GM19035 (cell line): ENCODE results near the gene VPS13D.
"Not testable (repeated sequence)": the region's sequence is repeated elsewhere in the genome, so short reads cannot be mapped to it uniquely, and the experiment has no call there.

Experiments used
- ATAC-seq: cut with Tn5 transposase; IDR thresholded peaks from one replicate; pipeline ENCODE4 v1.9.1; 2021; ENCODE audit not compliant: unreplicated experiment

The VPS13D gene

DNA sequence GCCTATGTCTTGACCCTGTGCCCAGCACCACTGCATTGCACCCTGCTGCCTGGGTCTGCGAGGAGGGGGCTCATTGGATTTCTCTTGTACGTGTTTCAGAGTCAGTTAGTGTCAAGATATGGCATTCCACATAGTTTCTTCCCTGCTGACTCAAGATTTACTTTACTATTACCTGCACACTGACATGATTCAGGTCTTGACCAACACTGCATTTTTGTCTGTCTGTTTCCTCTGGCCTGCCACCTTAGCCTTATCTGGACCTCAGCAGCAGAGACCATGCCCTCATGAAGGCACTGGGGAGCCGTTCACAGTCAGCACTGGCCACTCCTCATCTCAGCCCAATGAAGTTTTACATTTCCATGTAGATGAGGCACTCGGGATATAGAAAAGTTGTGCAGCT, 232.8 kb downstream of the VPS13D start:
- no peak for ATAC-seq

DNA sequence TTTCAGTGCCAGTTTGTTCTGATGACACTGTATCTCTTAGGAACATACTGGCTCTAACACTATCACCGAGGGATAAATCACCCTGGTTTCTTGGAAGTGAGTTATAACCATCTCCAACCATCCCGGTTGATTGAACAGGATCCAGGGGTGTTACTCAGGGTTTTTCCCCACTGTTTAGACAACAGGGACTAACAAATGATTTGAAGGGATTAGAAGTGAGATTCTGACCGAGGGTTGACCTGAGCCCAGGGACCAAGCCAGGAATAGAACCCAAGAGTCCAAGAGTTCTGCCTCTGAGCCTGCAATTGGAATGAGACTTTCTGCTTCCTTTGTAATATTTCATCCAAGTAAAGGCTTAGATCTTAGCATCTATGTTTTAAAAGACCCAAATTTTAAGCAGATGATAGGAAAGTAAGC, 234.2 kb downstream of the VPS13D start:
- ATAC-seq = no peak

DNA sequence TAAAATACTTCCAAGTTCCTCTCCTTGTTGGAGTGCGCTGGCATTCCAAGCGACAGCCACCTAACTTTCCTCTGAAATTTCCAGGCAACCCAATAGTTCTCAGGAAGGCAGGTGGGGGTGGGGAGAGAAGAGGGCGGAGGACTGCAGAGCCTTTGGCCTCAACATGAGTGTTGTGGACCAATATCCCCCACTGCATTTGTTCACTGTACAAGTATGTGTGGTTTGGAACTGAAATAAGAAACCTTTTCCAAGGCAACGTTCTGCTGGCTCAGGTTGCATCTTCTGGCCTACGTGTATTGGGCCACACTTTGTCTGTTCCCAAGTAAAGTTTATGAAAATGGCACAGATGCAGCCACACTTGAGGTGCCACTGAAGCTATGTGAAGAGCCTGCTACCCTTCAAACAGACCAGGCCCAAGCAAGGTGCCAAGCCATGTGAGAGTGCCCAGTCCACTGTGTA, 234.8 kb downstream of the VPS13D start:
- ATAC-seq = no peak

DNA sequence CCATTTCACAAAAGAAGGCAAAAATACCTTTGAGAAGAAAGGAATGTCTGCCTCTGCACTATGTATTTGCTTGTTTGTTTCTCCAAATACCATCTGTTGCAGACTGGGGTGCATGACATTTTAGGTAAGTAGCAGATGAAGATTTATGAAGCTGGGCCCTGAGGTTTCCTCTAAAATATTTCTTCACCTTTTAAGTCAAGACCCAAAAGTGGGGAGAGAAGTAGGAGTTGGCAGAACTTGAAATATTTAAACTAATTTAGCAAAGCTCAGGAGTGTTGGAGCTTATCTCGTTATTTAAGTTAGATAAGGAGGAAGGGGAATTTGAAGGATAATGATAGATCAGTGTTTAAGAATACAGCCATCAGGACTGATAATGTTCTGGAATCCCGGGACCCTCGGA, 235.3 kb downstream of the VPS13D start:
- no peak for ATAC-seq

DNA sequence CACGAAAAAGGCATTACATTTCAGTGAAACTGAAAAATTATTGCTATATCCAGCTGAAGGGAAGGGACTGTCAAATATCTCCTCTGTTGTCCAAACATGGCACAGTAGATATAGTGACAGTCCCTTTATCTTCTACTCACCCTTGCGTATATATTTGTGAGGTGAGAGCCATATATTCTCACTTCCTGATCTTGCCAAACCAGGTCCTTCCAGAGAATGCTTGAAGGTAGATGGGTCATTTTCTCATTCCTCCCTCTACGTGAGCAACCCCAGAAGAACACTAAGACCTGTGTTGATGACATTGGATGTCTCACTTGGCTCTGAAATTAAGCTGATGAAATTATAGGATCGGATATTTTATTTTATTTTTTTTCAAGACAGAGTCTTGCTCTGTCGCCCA, 237.0 kb downstream of the VPS13D start:
- no peak for ATAC-seq

DNA sequence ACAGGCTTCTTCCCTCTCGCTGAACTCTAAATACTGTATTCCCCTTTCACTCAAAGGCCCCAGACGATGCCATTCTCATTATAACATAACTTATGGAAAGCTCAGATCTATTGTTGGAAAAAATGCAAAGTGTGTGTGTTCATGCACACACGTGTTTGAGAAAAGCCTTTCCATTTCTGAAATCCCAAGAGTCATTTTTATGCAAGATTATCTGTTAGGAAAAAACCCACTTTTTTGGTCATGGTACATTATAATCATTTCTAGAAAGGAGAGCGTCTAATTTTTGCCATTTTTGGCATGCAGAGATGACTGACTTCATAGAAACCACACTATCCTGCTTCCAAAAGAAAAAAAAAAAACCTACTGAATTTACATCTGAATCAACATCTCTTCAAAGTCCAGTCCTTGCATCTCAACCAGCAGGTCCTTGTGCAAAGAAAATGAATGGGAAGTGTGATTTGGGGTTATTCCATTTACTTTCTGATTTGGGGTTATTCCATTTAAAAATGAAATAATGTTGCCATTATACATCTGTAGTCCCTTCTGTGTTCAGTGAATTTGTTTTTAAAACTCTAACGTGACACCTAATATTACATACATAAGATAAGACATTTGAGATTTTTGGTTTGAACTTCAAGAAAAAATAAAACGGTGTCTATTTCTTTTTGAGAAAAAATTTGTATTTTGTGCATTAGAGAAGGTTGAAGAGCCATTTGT, 237.9 kb downstream of the VPS13D start:
- no peak for ATAC-seq

DNA sequence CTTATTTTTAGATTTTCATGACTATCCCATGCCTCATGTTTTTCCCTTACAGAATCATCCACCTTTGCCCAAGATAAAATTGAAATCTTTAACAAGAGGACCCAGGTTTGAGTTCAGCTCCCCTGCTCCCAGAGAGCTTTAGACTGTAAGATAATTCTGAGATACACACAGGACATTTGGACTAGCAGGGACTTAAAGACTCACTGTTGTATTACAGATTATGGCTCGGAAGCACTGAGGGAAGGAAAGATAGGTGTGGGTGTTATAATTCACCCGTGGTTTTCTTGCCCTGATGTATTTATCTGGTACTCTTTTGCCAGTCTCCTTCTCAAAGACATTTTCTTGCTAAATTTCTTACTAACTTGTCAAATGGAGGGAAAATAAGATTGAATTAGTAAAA, 238.5 kb downstream of the VPS13D start:
- no peak for ATAC-seq

DNA sequence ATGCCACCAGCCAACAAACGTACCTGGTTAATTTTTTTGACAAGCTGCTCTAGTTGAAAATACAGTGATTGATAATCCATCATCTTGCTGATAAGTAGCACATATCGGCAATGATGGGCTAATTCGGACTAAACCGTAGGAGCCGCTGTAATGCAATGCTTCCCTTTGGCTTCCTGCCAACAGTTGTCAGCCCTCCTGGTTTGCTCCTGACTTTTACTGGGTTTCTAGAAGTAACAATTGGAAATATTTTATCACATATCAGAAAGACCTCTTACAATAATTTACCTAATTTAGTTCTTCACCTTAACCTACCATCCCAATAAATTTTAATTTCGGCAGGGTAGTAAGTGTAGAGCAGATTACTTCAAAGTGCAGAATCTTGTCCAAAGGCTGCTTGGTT, 239.7 kb downstream of the VPS13D start:
- ATAC-seq = no peak

DNA sequence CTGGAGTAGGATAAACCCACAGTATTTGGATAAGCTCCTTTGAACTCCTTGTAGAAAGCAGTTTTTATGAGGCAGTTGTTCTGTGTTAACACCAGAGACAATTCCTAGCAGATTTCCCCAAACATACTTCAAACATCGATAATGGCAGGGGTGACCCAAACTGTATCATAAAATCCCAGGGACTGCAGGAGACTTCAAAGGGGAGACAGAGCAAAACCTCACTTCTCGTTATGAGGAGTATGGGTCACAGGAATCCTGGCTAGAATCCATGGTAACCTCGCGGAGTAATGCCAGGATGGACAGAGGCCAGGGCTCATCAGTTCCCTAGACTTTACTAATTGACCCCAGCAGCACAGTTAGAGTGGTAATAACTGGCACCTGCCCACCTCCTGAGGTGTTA, 240.2 kb downstream of the VPS13D start:
- ATAC-seq = no peak

DNA sequence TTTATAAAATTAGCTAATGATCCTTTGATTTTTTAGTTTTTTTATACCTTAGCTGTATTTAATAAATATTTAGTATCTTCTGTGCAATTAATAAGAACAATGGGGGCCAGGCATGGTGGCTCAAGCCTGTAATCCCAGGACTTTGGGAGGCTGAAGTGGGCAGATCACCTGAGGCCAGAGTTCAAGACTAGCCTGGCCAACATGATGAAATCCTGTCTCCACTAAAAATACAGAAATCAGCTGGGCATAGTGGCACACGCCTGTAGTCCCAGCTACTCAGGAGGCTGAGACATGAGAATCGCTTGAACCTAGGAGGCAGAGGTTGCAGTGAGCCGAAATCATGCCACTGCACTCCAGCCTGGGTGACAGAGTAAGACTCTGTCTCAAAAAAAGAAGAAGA, 241.1 kb downstream of the VPS13D start:
- not testable (repeated sequence) for ATAC-seq

DNA sequence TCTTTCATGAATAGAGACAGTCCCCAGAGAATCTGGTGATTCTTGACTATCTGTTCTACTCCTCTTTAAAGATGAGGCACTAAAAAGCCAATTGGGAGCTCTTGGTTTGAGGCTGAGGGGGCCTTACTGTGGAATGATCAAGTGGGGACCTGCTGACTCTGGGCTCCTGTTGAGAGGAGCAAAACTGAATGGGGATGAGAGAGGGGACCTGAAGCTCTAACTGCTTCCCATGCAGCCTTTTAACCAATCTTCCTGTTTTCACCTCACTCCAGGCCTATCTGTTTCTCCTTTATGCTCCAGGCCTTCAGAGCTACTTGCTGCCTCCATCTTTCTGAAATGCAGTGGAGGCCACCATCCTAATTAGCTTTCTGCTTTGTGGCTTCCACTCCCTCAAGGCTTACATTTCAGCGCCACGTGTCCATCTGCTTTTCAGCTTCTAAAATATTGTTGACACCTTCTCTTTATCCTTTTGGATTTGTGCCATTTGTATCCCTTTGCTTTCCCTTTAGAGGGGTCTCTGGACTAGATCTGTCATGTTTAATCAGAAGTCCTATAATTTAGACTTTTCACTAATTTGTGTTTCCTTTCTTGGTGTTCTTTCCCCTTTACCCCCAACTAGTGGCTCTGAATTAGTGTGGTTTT, 242.4 kb downstream of the VPS13D start:
- no peak for ATAC-seq

DNA sequence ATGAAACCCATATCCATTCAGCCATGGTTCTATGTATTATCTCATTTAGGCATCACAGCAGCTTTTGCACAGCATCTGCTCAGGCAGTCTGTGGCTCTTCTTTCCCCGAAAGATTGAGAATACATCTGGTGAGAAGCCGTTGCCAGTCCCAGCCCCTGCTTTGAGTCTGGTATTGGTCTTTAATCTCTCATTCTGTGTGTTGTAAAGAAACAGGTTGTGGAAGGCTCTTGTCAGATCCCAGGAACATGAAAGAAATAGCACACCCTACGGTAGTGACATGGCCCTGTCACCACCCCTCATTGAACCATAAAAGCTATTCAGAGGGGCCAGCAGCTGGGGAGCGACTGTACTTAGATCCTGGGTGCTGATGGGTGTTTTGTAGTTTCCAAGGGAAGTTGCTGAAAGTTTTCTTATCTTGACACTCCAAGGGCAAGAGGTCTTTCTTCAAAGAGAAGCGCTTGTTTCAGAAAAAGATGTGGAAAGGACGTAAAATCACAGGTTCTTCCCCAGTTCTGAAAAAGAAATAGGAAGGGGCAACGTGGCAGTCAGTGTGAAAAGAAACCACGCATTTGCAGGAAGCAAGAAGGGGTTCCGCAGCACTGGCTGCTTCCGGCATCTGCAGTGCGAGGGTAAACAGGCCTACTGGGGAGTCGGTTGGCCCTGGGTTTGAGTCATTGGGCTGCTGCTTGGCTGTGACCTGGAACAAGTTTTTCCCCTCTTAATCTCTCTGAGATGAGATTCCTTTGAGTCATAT, 243.1 kb downstream of the VPS13D start:
- ATAC-seq = no peak

DNA sequence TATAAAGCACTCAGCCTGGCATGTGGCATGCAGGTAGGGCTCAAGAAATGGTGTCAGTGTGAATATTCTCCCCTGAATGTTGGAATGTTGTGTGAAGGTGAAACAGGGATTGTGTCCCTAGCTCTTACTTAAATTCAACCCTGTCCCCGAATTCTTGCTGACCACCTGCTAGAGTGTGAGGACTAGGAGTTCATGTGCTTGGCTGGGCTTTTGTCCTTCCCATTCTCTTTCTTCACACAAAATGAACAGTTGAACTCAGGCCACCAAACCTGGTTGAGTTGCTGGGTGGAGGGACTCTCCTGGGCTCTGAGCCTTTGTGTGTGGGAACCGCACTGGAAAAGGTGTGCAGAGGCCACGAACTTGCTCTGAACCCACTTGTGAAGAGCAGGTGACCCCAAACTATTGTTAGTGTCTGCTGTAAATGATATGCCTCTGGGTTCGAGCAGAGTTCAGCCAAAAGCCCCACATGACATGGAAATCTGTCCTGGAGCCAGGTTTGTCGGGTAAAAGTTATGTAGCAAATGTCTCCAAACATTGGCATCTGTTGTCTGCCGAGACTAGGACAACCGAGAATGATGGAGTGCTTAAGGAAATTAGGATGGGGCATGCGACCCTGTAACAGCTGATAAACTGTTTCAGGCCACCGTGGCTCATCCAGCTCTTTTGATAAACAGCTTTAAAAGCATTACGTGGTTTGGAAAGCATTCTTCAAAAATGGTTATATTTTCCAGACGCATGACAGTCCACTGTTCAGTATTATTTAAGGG, 243.9 kb downstream of the VPS13D start:
- ATAC-seq = no peak

DNA sequence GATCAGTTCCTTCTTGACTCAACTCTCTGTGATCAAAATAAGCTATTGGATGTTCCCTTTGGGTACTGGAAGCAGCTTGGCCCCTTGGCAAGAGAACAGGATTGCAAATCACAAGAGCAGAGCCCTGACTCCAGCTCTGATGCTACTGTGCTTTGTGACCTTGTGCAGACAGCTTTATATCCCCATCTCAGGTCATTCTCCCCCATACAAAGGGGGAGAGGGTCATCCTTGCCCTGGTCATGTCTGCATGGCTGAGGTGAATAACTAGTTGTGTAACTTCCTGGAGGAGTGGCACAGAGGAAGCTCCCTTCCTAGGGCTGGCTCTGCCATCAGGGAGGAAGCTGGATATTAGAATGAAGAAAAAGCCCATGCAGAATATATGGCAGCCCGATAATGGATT, 245.3 kb downstream of the VPS13D start:
- ATAC-seq = no peak

DNA sequence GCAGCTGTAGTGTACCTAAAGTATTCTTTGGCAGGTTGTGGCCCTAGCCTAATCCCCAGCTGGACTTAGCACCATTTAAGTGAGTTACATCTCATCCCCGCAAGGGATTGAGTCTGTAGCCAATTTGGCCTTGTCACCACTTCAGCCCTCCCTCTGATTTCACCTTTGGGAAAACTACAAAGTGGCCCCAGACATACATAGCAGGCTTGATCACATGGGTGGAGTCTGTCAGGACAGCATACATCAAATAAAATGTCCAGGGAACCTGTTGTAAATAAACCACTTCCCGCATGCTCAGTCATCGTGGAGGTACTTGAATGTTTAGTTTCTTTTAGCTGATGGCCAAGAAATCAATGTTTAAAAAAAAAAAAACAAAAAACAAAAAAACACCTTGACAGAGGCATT, 245.7 kb downstream of the VPS13D start:
- no peak for ATAC-seq

DNA sequence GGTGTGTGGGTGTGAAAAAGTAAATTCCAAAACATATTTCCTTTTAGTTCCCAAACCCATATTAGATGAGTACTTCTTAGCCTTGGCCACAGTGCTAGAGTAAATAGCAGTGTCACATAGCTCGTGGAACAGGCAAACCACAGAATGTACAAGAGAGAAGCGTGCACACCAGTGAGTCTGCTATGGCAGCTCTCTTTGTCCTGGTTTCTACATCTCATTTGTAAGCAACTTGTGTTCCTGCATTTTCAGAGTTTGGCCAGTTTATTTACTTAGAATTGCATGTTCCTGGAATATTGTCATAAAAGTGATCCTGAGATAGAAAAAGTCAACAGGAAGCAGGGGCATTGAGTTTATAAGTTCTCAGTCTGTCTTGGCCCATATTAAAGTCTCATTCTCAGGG, 246.1 kb downstream of the VPS13D start:
- no peak for ATAC-seq

DNA sequence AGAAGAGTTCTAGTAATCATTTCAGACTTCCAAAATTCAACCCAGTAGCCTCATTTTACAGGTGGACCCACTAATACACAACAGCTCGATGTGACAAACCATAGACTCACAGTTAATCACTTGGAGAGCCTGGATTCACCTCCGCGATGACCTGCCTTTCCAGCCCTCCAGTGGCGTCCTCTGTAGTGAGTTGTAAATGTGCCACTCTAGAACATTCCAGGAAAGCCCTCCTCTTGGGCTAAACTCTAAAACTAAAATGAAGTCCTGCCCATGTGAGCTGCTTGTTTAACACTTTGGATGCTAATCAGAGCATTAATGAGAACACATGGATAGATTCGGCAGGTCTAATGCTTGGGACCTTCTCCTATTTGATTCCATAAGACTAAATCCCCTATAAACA, 247.5 kb downstream of the VPS13D start:
- ATAC-seq = no peak

DNA sequence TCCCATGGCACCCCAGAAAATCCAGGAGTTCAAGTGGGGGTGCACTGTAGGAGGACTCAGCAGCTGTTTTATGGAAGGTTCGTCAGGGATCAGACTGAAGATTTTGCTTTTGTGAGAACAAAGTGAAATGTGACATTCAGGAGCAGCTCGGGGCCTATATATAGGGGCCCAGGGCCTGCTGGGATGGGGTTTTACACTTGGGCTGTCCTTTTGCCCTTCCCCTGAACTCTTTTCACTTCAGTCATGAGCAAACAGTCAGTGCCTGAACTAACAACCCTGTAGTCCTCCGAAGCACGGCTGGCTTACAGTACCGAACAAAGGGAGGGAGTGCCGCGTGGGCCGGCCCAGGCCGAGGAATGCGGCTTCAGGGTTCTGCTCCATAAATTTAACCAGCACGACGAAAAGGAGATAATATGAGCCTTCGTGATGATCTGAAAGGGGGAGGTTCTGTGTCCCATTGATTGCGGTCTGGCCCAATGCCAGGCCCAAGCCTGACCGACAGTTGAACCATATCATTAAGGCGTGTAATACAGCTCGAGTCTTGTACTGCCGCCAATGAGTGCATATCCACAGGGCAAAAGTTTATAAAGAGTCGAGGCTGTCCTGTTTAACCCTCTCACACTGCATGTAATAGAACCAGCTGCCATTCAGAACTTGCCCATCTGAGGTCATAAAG, 248.2 kb downstream of the VPS13D start:
- ATAC-seq = no peak

DNA sequence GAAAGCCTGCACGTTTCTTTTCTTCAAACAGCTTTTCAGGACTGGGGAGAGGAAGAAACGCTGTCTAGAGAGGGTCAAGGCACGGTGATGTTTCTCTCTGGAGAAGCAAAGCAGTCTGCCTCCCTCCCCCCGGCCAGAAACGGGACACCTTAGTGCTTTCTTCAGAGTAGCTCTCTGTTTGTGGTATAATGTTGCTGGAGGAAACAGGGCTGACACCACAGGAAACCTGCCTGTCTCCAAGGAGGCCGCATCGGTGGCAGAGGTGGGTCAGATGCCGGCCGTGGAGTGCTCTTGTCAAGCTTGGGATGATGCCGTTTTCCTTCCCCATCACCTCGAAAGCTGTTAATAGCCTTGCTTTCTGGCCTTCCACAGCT, 248.8 kb downstream of the VPS13D start:
- ATAC-seq = no peak

DNA sequence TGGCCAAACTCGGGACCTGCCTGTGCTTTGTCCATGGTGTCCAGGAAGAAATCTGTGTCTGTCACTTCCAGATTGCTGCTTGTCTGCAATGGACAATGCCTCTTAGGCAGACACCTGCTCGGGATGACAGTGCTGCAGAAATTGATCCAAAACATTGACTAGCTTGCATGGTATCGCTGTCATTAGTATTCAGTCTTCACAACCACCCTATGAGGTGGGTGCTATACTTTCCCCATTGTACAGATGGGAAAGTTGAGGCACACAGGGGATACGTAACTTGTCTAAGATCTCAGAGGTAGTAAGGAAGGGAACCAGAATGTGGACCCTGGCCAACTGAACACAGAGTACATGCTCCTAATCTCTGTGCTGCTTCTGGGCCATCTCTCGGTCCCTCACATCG, 249.5 kb downstream of the VPS13D start:
- ATAC-seq = no peak

DNA sequence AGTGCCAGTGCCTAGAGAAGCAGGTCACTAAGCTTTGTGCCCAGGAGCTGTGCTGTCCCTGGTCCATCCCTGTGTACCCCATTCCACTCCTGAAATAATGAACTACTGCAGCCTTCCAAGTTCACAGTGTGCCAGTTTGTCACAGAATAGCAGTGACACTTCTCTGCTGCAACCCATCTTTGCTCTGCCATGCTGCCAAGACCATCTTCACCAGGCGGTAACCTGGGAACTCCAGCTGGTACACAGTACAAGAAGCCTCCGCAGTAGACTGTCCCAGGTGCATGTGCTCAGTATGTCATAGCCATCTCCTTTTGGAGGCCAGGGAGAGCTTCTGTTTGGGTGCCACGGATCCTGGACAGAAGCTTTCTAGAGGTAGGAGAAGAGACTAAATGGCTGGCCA, 250.2 kb downstream of the VPS13D start:
- no peak for ATAC-seq
